Measurements from ENCODE around the gene USP5. TPM values are rescaled to one million over a fixed set of nuclear protein-coding genes. Genes with fewer than 3 reads are reported as not detected.
A peak's percentile ranks its signal among the peaks of the same experiment; 100 is the strongest.

Gene USP5
- total RNA-seq, 1 donor from 2014 or later: 77.5 TPM

GRCh38 chr12:6839482-6840201 is 12.3 kb upstream of the USP5 start:
- FAIRE-seq (no peak), DNase-seq (ENCODE audit: low spot score in 2 of 2) (no peak)

DNA sequence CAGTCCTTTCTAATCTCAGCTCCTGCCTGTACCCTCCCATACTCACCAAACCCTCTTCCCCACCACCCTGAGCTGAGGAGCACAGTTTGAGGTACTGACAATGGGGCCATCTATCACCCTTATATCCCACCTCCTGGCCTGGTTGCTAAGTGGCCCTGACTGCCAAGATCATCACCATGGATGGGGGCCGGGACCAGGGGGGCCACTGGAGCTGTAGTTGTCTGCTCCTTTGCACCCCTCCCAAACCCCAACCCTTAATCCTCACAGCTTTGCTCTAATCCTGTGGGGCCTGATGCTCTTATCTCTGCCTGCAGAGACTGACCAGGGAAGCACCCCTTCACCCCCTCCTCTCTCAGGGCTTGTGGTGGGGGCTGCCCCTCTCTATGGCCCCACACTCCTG is 11.6 kb upstream of the USP5 start:
- FAIRE-seq (no peak), DNase-seq (ENCODE audit: low spot score in 2 of 2) (no peak)

- FAIRE-seq (no peak), DNase-seq (ENCODE audit: low spot score in 2 of 2) (no peak)
Measured at GRCh38 chr12:6840761-6841515, 11.0 kb upstream of the USP5 start, which contains the start of gene GNB3. GNB3 (plus strand) TSS chr12:6840925; CDS start chr12:6841288, 363 bp downstream.

GRCh38 chr12:6842075-6842474 is 9.9 kb upstream of the USP5 start:
- DNase-seq (ENCODE audit: low spot score in 2 of 2): no peak
- no peak for FAIRE-seq

DNA sequence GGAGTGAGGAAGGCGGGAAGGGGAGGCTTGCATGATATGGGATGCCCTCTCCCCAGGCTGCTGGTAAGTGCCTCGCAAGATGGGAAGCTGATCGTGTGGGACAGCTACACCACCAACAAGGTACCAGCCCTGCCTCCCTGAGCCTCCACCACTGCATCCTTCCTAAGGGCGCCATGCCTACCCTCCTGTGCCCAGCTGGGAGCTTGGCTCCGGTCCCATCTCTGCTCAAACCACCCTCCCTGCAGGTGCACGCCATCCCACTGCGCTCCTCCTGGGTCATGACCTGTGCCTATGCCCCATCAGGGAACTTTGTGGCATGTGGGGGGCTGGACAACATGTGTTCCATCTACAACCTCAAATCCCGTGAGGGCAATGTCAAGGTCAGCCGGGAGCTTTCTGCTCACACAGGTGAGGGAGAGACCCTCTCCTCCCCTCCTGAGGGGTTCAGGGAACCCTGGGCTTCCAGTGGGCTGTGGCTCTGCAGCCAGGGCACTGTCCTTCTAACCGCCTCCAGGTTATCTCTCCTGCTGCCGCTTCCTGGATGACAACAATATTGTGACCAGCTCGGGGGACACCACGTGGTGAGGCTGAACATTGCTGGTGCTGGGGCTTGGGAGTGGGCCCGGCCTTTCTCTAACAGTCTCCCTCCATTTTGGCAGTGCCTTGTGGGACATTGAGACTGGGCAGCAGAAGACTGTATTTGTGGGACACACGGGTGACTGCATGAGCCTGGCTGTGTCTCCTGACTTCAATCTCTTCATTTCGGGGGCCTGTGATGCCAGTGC is 8.6 kb upstream of the USP5 start:
- no peak for DNase-seq (ENCODE audit: low spot score in 2 of 2)
- FAIRE-seq: no peak

- DNase-seq (ENCODE audit: low spot score in 2 of 2): no peak
- FAIRE-seq: no peak
Measured at GRCh38 chr12:6845395-6845794, 6.6 kb upstream of the USP5 start.

GRCh38 chr12:6846316-6846869 is 5.6 kb upstream of the USP5 start:
- FAIRE-seq (no peak), DNase-seq (ENCODE audit: low spot score in 2 of 2) (no peak)

- FAIRE-seq (no peak), DNase-seq (ENCODE audit: low spot score in 2 of 2) (no peak)
Measured at GRCh38 chr12:6847676-6848075, 4.3 kb upstream of the USP5 start.

GRCh38 chr12:6849427-6849826 is 2.5 kb upstream of the USP5 start:
- DNase-seq (ENCODE audit: low spot score in 2 of 2) (no peak), FAIRE-seq (no peak)

GRCh38 chr12:6849976-6850560 is 1.9 kb upstream of the USP5 start:
- no peak for FAIRE-seq

DNA sequence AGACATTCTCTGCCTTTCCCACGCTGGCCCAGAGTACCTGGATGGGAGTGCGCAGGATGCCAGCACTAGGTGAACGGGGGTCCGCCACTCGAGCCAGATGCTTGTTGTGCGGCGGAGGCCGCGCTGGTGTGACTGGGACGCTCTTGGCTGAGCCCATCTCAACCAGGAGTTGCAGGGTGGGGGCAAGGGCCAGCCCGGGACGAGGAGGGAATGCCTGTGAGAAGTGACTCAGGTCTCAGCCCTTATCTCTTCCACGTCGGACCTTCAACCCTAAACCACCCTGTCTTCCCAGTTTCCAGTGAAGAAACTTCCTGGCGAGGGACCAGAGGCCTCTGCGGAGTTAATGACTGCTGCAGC is 1.2 kb upstream of the USP5 start:
- DNase-seq (ENCODE audit: low spot score in 2 of 2): no peak

More at GRCh38 chr12:6849976-6850560, 1.9 kb upstream of the USP5 start:
- DNase-seq (ENCODE audit: low spot score in 2 of 2): no peak

GRCh38 chr12:6851153-6851920 is 613 bp upstream of the USP5 start, which contains the start of gene CDCA3:
CDCA3 (minus strand) TSS chr12:6851286; CDS start chr12:6850952, 334 bp downstream.
- DNase-seq (ENCODE audit: low spot score in 2 of 2) (peak; percentile 95 to 100), FAIRE-seq (no peak)

More for the DNA sequence above, 1.2 kb upstream of the USP5 start:
- FAIRE-seq: no peak

- FAIRE-seq (no peak), DNase-seq (ENCODE audit: low spot score in 2 of 2) (peak in 1 of 2 donors; percentile 60)
Measured at GRCh38 chr12:6852651-6853354, 853 bp downstream of the USP5 start.

DNA sequence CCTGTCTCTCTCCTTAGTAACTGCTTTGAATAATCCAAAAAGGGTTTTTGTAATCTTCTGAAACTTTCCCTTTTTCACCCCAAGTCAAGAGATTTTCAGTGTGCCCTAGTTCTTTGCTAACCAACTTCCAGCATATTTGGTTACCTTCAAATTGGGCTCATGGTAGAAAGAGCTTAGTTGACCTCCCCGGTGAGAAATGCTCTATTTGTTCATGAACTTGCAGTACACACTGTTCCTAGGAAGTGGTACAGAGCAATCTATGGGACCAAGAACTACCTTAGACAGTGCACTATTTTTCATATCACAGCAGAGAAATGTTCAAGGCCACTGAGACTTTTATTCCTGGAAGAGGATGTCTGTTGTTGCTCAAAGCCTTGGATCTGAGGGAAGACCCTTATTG is 1.7 kb downstream of the USP5 start:
- FAIRE-seq (no peak), DNase-seq (ENCODE audit: low spot score in 2 of 2) (no peak)

DNA sequence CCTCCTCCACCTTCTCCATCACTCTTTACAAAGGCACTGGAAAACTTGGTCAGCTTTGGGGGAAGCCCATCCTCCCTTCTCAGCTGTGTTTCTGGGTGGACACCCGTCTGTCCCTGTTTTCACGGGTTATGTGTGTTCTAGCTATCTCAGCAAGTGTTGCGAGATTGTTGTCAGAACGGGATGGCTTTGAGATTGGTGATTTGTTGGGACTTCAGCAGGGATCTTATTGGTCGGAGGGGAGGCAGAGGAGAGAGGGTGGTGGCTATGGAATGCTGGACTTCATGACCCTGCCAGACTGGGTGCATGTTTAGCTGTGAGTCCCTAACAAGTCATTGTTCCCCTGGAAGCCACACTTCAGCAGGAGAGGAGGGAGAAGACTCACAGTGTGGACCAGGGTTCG is 2.1 kb downstream of the USP5 start:
- DNase-seq (ENCODE audit: low spot score in 2 of 2) (no peak), FAIRE-seq (no peak)

DNA sequence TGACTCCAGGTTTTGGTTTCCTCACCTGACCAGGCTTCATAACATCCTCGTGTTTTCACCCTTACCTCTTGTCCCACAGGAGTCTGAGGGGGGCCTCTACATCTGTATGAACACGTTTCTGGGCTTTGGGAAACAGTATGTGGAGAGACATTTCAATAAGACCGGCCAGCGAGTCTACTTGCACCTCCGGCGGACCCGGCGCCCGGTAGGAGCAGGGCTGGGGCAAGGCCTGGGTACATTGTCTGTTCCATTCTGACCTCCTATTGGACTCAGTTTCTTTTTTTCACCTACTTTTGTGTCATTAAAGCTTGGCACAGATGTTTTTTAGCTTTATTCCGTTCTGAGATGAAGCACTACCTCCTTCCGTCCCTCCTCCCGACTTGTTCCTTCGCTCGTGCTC is 3.4 kb downstream of the USP5 start:
- FAIRE-seq: no peak
- DNase-seq (ENCODE audit: low spot score in 2 of 2): no peak

DNA sequence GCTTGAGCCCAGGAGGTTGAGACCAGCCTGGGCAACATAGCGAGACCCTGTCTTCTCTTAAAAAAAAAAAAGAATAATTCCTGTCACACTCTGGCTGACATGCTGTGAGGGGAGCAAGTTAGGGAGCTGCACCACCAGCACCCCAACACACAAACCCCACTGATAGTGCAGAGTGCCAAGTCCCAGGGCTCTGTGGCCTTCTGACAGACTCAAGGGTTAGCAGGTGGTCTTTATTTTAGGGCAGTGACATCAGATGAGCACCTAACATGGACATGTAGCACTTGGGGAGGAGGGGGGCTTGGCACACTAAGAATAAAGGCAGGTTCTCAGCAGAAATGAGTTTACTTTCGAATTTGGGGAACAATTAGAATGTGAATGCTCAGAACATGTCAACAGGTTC is 6.8 kb downstream of the USP5 start:
- DNase-seq (ENCODE audit: low spot score in 2 of 2): no peak
- no peak for FAIRE-seq

DNA sequence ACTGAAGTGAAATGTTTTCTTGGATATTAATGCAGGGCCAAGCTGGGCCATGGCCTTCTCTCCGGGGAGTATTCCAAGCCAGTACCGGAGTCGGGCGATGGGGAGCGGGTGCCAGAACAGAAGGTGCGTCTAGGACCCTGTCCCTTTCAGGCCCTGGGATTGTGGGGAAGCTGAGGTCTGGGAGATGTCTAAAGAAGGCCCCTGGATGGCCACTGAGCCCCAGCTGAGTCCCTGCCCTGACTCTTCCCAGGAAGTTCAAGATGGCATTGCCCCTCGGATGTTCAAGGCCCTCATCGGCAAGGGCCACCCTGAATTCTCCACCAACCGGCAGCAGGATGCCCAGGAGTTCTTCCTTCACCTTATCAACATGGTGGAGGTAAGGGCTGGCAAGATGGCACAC is 8.2 kb downstream of the USP5 start:
- no peak for DNase-seq (ENCODE audit: low spot score in 2 of 2)
- no peak for FAIRE-seq

GRCh38 chr12:6860942-6861341 is 9.0 kb downstream of the USP5 start:
- FAIRE-seq: no peak

More at GRCh38 chr12:6860942-6861341, 9.0 kb downstream of the USP5 start:
- no peak for DNase-seq (ENCODE audit: low spot score in 2 of 2)
